NCI-H82 treated with DMSO at 0.1 percent for 48 hours (cell line): ENCODE measurements around the gene PKHD1.

Experiments
- DNase-seq: peaks from one replicate; lab custom pipeline; 2025; ENCODE audit not compliant: unreplicated experiment; lab: John Stamatoyannopoulos, UW

Gene PKHD1, protein sequence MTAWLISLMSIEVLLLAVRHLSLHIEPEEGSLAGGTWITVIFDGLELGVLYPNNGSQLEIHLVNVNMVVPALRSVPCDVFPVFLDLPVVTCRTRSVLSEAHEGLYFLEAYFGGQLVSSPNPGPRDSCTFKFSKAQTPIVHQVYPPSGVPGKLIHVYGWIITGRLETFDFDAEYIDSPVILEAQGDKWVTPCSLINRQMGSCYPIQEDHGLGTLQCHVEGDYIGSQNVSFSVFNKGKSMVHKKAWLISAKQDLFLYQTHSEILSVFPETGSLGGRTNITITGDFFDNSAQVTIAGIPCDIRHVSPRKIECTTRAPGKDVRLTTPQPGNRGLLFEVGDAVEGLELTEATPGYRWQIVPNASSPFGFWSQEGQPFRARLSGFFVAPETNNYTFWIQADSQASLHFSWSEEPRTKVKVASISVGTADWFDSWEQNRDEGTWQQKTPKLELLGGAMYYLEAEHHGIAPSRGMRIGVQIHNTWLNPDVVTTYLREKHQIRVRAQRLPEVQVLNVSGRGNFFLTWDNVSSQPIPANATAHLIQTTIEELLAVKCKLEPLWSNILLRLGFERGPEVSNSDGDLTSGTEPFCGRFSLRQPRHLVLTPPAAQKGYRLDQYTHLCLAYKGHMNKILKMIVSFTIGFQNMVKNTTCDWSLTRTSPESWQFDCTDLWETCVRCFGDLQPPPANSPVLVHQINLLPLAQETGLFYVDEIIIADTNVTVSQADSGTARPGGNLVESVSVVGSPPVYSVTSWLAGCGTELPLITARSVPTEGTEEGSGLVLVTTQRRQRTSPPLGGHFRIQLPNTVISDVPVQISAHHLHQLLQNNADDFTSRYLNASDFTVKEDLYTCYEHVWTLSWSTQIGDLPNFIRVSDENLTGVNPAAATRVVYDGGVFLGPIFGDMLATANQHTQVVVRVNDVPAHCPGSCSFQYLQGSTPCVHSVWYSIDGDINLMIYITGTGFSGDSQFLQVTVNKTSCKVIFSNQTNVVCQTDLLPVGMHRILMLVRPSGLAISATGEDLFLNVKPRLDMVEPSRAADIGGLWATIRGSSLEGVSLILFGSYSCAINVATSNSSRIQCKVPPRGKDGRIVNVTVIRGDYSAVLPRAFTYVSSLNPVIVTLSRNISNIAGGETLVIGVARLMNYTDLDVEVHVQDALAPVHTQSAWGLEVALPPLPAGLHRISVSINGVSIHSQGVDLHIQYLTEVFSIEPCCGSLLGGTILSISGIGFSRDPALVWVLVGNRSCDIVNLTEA (N-terminal part only)

GRCh38 chr6:52087498-52087999, at the start of gene PKHD1:
PKHD1 (minus strand) TSS chr6:52087613; CDS start chr6:52084933, 2,680 bp downstream.
- peak; percentile 25 for DNase-seq

- no peak for DNase-seq
Measured at GRCh38 chr6:52136934-52137467, 49.6 kb upstream of the PKHD1 start.

DNA sequence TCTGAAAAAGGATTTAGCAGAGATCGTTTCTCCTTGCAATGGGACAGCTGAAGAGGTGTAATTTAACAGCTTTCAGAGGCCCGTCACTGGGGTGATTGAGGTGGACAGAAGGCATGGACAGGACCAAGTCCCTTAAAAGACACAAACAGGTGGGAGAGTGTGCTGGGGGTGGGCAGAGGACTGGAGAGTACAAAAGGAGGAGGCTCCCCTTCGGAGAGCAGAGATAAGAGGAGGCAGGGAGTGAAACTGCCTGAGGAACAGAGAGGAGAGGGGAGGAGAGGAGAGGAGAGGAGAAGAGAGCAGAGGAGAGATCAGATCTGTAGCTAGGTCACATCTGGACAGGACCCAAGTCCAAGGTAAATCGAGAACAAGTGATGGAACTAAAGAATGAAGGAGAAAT, 48.6 kb upstream of the PKHD1 start:
- DNase-seq: no peak

GRCh38 chr6:52135217-52135616, 47.8 kb upstream of the PKHD1 start:
- DNase-seq: no peak

GRCh38 chr6:52134011-52134410, 46.6 kb upstream of the PKHD1 start:
- DNase-seq: no peak

- DNase-seq: no peak
Measured at GRCh38 chr6:52133324-52133723, 45.9 kb upstream of the PKHD1 start.

DNA sequence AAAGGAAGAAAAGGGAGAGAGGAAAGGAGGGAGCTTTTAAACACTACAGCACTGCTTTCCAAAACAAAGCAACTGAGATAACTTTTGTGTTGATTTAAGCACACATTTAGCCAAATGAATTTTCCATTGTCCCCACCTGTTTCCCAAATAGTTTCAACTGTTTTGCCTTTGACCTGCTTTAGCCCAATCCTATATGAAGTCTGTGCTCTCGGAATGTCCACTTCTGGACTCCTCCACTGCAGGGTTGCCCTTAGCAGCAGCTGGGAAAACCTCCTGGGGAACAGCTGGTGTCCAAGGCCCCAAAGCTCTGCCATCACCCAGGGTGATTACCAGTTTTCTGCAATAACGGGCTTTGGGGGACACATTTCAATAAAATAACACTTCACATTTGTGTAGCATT, 44.9 kb upstream of the PKHD1 start:
- no peak for DNase-seq

- DNase-seq: no peak
Measured at GRCh38 chr6:52130440-52130839, 43.0 kb upstream of the PKHD1 start.

DNA sequence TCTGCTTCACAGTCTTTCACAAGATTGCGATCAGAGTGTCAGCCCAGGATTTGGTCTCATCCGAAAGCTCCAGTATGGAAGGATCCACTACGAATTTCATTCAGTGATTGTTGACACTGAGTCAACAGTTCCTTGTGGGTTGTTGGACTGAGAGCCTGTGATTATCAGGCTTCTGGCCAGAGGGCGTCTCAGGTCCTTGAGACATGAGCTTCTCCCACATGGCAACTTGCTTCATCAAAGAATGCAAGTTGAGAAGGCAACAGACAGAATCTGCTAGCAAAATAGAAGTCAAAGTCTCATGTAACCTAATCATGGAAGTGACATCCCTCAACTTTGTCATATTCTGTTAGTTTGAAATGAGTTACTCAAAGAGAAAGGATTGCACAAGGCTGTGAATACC, 40.5 kb upstream of the PKHD1 start:
- no peak for DNase-seq

DNA sequence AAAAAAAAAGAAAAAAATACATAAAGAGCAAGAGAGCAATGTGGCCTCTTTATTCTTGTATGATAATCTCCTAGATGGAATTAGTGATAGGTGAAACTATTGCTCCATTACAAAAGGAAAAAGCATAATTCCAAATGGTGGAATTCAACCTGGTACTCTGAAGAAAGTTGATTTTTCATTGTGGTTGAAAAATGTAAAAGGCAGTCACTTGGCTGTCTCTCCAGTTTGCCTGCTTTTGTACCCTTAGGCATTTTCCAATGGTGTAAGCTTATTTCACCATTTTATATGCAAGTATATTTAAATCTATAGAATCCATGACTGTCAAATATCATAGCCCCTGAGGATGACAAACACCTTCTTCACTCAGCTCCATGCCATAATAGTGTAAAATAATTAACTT, 38.8 kb upstream of the PKHD1 start:
- DNase-seq: no peak

DNA sequence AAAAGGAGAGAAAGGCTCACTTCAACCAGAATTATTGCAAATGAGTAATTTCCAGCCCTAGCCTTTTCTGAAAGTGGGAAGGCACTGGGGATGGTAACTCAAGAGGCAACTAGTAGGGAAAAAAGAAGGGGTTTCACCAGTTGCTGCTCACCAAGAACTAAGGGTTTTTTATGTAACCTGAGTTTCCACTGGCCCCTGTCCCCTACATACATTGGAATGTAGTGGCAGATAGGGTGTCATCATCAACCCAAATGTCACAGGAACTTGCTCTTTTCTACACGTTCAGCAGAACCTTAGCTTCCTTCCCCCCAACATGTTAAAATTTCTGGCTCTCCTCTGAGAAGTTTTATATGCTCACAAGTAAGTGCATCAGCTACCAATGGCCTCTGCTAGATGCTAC, 38.2 kb upstream of the PKHD1 start:
- DNase-seq: no peak

- no peak for DNase-seq
Measured at GRCh38 chr6:52125139-52125538, 37.7 kb upstream of the PKHD1 start.

DNA sequence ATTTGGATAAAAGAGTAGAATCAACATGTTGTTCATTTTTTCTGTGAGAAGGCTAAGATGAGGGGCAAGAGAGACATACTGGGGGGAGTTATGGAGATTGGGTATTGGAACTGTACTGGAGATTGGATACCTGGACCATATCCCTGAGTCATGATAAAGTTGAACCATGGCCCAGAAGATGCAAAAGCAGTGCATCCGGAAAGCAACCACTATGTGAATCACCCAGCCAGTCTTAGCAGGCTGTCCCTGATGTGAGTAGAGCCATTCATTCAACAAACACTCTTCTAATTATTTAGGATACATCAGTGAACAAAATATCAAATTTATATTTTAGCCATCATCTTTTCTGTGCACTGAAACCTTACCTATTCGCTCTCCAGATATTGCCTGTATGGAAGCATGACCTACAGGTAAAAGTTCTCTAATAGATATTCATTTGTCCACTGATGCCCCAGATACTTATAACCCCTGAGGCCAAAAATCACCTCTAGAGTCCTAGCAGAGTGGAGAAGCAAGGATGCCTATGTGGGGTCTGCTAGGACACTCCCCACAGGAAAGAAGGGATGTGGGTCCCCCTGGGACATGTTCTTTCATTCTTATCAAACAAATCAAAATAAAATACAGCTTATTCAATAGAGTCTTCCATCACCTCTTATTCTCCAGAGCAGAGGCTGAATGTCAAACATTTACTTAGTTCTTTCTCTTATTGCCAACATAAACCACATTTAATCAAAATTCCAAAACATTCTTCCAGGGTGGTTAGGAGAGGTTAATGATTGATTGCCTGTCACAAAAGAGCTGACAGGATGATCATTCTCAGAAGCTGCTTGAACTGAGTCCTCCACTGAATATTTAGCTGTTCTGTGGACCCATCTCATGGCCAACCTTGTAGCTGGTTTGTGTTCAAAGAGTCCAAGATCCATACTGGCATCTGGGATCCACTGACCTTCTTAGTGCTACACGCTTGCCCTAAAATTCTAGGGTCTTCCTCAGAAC, 37.0 kb upstream of the PKHD1 start:
- no peak for DNase-seq

DNA sequence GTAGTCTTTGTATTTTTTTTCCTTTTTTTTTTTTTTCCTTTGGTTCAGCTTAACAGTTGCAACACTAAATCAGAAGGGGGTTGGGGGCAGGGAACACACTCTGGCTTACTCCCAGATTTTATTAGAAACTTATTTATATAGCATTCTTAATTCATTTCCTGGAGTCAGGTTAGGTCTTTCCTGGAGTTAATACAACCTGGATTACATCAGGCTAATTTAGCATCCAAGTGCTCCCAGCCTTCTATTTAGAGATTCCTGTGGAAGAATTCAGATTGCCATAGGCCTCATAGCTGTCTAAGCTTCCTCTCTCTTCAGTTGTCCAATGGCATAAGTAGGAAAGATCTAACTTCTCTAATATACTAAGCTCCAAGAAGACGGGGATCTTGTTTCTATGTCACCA, 35.8 kb upstream of the PKHD1 start:
- DNase-seq: no peak

- DNase-seq: no peak
Measured at GRCh38 chr6:52117352-52117751, 29.9 kb upstream of the PKHD1 start.

GRCh38 chr6:52116605-52116948, 29.2 kb upstream of the PKHD1 start:
- DNase-seq: no peak

- DNase-seq: no peak
Measured at GRCh38 chr6:52115891-52116604, 28.6 kb upstream of the PKHD1 start.

GRCh38 chr6:52115145-52115741, 27.8 kb upstream of the PKHD1 start:
- no peak for DNase-seq

DNA sequence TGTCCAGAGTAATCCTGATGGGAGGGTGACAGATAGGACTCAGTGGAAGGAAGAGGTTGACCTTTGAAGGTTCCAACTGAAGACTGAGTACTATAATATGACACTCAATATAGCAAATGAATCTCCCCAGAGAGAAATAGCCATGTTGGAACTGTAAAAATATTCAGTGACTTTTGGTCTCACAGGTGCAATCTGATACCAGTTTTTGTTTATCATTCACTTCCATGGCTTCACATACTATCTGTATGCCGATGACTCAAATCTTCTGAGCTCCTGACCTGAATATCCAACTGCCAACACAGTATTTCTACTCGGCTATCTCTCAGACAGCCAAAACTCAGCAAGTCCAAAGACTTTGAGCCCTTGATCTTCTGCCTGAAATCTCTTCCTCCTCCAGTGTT, 21.8 kb upstream of the PKHD1 start:
- no peak for DNase-seq
